Measurements from ENCODE around the gene SLC9A5.

The SLC9A5 gene

GRCh38 chr16:67283039-67283825, 34.5 kb downstream of the SLC9A5 start:
- no peak for FAIRE-seq

- no peak for FAIRE-seq
Measured at GRCh38 chr16:67283826-67284555, 35.2 kb downstream of the SLC9A5 start.

DNA sequence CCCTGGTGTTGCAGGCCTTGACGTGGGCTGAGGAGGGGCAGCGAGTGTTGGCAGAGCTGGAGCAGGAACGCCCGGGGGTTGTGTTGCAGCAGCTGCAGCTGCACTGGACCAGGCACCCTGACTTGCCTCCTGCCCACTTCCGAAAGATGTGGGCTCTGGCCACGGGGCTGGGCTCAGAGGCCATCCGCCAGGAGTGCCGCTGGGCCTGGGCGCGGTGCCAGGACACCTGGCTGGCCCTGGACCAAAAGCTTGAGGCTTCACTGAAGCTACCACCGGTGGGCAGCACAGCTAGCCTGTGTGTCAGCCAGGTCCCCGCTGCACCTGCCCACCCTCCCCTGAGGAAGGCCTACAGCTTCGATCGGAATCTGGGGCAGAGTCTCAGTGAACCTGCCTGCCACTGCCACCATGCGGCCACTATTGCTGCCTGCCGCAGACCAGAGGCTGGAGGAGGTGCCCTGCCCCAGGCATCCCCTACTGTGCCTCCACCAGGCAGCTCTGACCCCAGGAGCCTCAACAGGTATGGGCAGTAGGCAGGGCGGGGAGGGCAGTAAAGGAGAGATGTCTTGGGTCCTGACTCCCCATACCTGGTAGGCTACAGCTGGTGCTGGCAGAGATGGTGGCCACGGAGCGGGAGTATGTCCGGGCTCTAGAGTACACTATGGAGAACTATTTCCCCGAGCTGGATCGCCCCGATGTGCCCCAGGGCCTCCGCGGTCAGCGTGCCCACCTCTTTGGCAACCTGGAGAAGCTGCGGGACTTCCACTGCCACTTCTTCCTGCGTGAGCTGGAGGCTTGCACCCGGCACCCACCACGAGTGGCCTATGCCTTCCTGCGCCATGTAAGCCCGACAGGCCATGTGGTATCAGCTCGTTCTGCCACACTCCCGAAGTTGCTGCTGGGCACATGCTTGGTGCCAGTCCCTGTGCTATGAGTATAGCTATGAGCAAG, 36.2 kb downstream of the SLC9A5 start:
- no peak for FAIRE-seq

- no peak for FAIRE-seq
Measured at GRCh38 chr16:67286441-67287235, 37.9 kb downstream of the SLC9A5 start.

DNA sequence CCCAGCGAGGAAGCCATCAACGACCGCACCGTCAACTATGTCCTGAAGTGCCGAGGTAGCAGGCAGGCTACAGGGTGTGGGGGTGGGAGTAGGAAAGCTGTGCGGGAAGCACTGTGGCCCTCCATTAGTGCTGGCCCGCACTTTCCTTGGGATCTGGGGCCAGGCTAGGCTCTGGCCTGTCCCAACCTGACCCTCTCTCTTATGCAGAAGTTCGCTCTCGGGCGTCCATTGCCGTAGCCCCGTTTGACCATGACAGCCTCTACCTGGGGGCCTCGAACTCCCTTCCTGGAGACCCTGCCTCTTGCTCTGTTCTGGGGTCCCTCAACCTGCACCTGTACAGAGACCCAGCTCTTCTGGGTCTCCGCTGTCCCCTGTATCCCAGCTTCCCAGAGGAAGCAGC, 39.2 kb downstream of the SLC9A5 start:
- no peak for FAIRE-seq

GRCh38 chr16:67291461-67291860, 42.7 kb downstream of the SLC9A5 start:
- no peak for FAIRE-seq

GRCh38 chr16:67294171-67294757, 45.5 kb downstream of the SLC9A5 start:
- FAIRE-seq, result no peak

- no peak for FAIRE-seq
Measured at GRCh38 chr16:67294938-67295361, 46.2 kb downstream of the SLC9A5 start.

DNA sequence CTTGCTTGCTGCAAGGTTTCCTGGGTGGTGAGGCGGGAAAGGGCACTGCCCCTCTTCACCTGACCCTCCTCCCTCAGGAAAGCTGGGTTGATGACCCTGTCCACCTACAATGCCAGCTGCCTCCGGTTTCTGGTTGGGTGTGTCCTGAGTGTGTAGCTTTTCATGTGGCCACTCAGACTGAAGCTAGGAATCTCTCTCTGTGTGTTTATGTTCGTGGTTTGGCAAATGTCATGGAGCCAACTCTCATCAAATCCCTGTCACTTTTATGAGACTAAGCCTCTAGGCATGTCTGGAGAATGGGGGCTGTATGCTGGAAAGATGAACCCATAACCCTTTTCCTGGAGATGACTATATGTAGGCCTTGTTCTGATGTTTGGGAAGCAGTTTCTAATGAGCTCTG, 47.6 kb downstream of the SLC9A5 start:
- no peak for FAIRE-seq

DNA sequence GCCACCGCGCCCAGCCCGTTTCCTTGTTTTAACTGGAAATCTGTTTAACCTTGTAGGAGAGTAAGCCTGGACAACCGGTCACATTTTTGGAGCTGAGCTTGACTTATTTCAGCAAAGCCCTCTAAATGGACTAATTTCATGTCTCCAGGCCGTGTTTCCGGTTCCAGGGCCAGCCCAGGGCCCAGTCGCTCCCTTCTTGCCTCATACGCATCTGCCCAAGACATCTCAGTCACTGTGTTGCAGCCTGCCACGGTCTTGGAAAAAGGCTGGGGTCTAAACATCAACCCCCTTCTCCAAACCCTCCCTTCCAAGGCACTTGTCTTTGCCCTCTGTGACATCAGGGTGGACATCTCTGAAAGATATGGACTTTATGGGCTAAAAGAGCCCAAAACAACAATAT, 49.5 kb downstream of the SLC9A5 start:
- FAIRE-seq, result no peak

- FAIRE-seq, result no peak
Measured at GRCh38 chr16:67299269-67299668, 50.5 kb downstream of the SLC9A5 start.

DNA sequence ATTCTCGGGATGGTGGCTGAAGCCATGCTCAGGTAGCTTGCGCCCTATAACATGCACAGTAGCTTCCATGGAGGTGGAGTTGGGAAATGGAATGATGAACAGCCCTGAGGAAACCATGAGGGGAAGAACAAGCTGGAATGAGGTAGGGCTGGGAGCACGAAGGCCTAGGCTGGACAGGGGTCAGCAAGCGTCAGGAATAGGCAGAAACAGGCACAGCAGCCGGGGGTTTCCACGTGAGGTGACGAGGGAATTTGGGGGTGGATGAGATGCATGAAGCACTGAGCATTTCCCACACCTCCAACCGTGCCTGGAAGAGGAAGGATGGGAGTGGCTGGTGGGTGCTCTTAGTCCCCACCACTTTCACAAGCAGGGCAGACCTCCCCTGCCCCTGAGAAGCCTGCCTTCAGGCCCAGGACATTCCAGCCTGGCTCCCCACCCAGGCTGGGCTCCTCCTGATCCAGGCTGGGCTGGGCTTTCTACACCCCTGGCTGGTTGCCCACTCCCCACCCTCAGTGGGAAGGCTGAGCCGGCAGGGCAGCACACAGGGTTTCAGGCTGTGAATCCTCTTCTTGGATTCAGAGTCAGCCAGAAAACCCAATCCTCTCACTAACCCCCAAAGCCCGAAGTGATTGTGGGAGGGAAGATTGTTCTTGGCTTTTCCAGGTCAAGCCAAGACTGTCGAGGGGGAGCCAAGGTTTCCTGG, 52.5 kb downstream of the SLC9A5 start:
- FAIRE-seq, result no peak

DNA sequence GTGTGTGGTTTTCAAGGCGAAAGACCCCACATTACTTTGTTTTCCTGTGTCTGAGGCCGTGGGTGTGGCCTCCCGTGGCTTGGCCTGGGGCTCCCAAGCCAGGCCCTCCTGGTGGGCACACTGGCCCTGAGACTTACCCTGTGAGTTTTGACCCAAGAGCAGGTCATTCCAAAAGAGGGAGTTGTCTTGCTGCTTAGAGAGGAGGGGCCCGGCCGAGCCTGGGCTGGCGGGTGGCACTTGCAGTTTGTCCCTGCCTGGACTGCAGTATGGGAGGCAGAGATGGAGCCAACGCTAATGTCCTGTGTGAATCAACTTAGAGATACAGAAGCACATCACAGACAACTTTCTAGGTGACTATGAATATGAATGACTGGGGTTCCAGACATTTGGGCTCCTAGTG, 53.3 kb downstream of the SLC9A5 start:
- no peak for FAIRE-seq

DNA sequence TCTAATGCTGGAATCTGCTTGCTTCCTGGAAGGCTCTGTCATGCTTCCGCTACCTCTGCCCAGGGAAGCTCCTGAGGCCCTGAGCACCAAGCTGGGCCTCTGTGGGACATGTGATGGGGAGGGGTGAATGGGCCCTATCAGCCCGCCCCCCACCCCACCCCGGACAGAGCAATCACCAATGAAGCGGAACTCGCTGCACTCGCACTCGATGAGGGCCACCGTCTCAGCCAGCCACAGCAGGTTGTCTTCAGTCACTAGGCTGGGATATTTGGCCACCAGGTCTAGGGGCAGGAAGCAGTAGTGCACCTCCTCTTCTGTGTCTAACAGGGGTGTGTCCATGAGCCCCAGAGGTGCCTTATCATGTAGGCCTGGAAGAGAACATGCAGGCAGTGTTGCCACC, 54.2 kb downstream of the SLC9A5 start:
- FAIRE-seq, result no peak

DNA sequence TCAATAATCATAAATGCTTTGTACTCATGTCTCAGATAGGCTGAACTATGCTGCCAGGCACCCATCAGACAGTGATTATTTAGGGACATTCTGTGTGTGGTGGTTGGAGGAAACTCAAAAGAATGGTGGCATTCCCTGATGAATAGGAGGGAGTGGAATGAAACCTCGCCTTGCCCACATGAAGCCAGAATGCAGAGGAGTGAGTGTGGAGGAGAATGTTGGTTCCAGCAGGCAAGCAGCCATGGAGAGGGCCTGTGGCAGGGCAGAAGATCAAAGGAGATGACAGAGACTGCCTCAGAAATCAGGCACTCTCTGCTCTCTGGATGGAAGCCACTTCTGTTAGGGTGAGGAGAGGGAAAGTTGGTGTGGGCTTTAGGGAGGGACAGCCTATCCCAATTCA, 55.2 kb downstream of the SLC9A5 start:
- no peak for FAIRE-seq

GRCh38 chr16:67305216-67306071, 56.7 kb downstream of the SLC9A5 start:
- FAIRE-seq, result no peak

DNA sequence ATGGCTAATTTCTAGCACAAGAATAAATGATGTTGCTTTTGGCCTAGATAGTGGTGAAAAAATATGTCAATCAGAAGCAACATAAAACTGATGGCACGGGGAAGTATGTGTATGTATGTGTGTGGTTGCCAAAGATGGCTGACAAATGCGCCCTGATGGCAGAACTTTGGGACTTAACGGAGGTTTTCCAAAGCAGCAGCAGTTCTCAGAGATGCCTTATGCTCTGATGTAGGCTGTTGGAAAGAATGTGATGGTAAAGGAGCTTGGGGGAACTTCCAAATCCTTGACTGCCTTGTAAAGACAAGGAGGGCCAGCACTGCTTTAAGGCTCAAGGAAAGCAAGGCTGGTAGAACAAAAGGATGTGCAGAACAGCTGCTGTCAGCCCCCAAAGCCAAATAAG, 61.8 kb downstream of the SLC9A5 start:
- no peak for FAIRE-seq

- no peak for FAIRE-seq
Measured at GRCh38 chr16:67311607-67312488, 63.1 kb downstream of the SLC9A5 start.

DNA sequence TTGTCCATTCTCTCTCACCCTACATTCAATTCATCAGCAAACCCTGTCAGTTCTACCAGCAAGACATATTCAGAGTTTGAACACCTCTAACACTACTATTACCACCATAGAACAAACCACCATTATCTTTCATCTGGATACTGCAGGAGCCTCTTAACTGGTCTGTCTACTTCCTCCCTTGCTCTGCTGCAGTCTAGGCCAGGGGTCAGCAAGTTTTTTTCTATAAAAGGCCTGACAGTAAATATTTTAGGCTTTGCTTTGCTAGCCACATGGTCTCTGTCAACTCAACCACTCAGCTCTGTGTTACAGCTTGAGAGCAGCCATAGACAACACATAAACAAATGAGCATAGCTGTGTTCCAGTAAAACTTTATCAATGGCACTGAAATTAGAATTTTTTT, 63.9 kb downstream of the SLC9A5 start:
- no peak for FAIRE-seq

Measured in colon (tissue), 2 donors.